Keratinocyte (primary cell): Measurements from ENCODE around the gene CDH15. TPM values are rescaled to one million over a fixed set of nuclear protein-coding genes. Genes with fewer than 3 reads are reported as not detected.

Source experiments
- DNase-seq: peaks from one replicate; pipeline ENCODE4 v3.0.0-alpha.2; 2011; ENCODE audit warnings: low read depth, missing footprints, low spot score
- FAIRE-seq: peaks from 2 replicates; lab custom pipeline; 2011; peaks lifted over from hg19 to GRCh38; lab: Jason Lieb, UNC
- H2AFZ ChIP-seq: 2 replicates; pipeline ENCODE4 v1.6.0; 2012; ENCODE audit warnings: low read length, control low read depth, inconsistent platforms; ENCODE audit not compliant: control insufficient read depth
- H3K27ac ChIP-seq: 2 replicates; pipeline ENCODE4 v1.5.1; 2011; ENCODE audit warnings: low read length; ENCODE audit not compliant: control insufficient read depth, insufficient read depth
- H3K27me3 ChIP-seq: 3 replicates; pipeline ENCODE4 v1.6.0; 2011; ENCODE audit warnings: low read length; ENCODE audit not compliant: control insufficient read depth, insufficient read depth; ENCODE audit errors: extremely low read depth
- H3K36me3 ChIP-seq, 2 experiments: 2 replicates in 1 of 2; 3 replicates in 1 of 2; pipeline ENCODE4 v1.5.1; 2011; ENCODE audit warnings: low read length in 2 of 2, mild to moderate bottlenecking in 1 of 2; ENCODE audit not compliant: control insufficient read depth in 2 of 2, insufficient read depth in 2 of 2; ENCODE audit errors: extremely low read depth in 1 of 2
- H3K4me1 ChIP-seq: 3 replicates; pipeline ENCODE4 v1.5.1; 2011; ENCODE audit warnings: low read length; ENCODE audit not compliant: control insufficient read depth, insufficient read depth; ENCODE audit errors: extremely low read depth
- H3K4me2 ChIP-seq: 3 replicates; pipeline ENCODE4 v1.6.0; 2011; ENCODE audit warnings: low read depth, low read length; ENCODE audit not compliant: control insufficient read depth, insufficient read depth; ENCODE audit errors: extremely low read depth
- H3K4me3 ChIP-seq, 3 experiments: fragments of 200-600 bp in 1 of 3; sonication (generic) in 1 of 3; 2 replicates in 2 of 3; 3 replicates in 1 of 3; pipeline ENCODE4 v1.5.1; 2011 to 2016; ENCODE audit warnings: low read length in 3 of 3, mild to moderate bottlenecking in 3 of 3, control low read depth in 2 of 3, inconsistent platforms in 1 of 3, low read depth in 1 of 3, mixed read lengths in 1 of 3, mixed run types in 1 of 3, moderate library complexity in 1 of 3; ENCODE audit not compliant: control insufficient read depth in 2 of 3, insufficient read depth in 2 of 3; ENCODE audit errors: extremely low read depth in 1 of 3
- H3K79me2 ChIP-seq: 2 replicates; pipeline ENCODE4 v1.6.0; 2012; ENCODE audit warnings: low read length; ENCODE audit not compliant: control insufficient read depth, insufficient read depth
- H3K9ac ChIP-seq: 3 replicates; pipeline ENCODE4 v1.6.0; 2011; ENCODE audit warnings: low read length; ENCODE audit not compliant: control insufficient read depth, insufficient read depth; ENCODE audit errors: extremely low read depth
- H3K9me1 ChIP-seq: 3 replicates; pipeline ENCODE4 v1.6.0; 2011; ENCODE audit warnings: low read length; ENCODE audit not compliant: control insufficient read depth, insufficient read depth; ENCODE audit errors: extremely low read depth
- H3K9me3 ChIP-seq: 2 replicates; pipeline ENCODE4 v1.5.1; 2012; ENCODE audit warnings: low read depth, low read length; ENCODE audit not compliant: control insufficient read depth
- H4K20me1 ChIP-seq: 3 replicates; pipeline ENCODE4 v1.6.0; 2011; ENCODE audit warnings: low read length; ENCODE audit not compliant: control insufficient read depth, insufficient read depth; ENCODE audit errors: extremely low read depth
- EZH2 ChIP-seq: IDR thresholded peaks from one replicate; pipeline ENCODE4 v1.6.1; 2012; ENCODE audit warnings: inconsistent platforms, mild to moderate bottlenecking, low read length, moderate library complexity
- dilution Hi-C: fragments of 300-500 bp; cut with MboI; formaldehyde crosslinking; loops from one replicate; pipeline ENCODE4 v1.7.0; 2020; ENCODE audit warnings: low sequenced_read_pairs; ENCODE audit not compliant: extremely low pct_ligation_motif_present
- polyA plus RNA-seq, 5 experiments: library from polyadenylated mRNA; depleted of rRNA in 3 of 5; stranded (reverse) in 3 of 5; stranded (forward) in 1 of 5; unstranded in 1 of 5; fragments of >200 nt; gene quantifications; 1 replicate in 1 of 5; 2 replicates in 3 of 5; 3 replicates in 1 of 5; pipeline versions ENCODE4 v1.2.1 to v1.2.3, GENCODE V29; 2011 to 2012; ENCODE audit warnings: missing spikeins in 2 of 5, low read depth in 1 of 5, low replicate concordance in 1 of 5
- TF ChIP-seq, protein P1 (sequence below), 3 experiments: IDR thresholded peaks in 1 of 3; conservative IDR thresholded peaks in 1 of 3; optimal IDR thresholded peaks in 1 of 3; 2 replicates in 2 of 3; 3 replicates in 1 of 3; pipeline versions ENCODE3 to v1.5.1; 2011; ENCODE audit warnings: low read length in 3 of 3, mild to moderate bottlenecking in 3 of 3, moderate library complexity in 2 of 3, control low read depth in 1 of 3, inconsistent platforms in 1 of 3; ENCODE audit not compliant: insufficient read depth in 2 of 3; ENCODE audit errors: extremely low read depth in 1 of 3

The CDH15 gene
- polyA plus RNA-seq, 1 donor (not counting 4 experiments of a cell fraction or from before 2014, with no cell fraction given): not detected

DNA sequence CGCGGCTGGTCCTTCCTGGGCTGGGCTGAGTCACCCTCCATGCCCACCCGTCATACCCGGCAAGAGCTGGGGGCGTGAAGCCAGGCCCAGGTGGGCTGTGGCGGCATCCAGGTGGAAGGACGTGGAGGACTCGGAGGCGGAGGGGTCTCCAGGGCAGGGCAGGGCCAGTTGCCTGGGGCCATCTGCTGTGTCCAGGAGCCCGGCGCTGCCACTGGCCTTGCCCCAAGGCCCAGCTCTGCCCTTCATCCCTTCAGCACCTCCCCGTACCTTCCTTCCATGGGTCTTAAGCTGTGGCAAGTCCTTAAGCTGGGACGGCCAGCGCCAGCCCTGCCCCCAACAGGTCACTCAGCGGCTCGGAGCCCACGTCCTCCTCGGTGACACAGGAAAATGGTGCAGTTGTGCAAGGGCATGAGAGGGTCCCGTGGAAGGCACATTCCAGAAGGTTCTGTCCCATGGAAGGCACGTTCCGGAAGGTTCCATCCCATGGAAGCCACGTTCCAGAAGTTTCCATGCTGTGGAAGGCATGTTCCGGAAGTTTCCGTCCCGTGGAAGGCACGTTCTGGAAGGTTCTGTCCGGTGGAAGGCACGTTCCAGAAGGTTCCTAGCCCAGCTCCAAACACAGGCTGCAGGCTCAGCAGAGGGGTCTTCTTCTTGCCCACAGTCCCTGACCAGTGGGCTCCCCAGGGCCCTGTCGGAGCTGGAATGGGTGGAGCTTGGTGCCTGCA is 10.4 kb upstream of the CDH15 start:
- dilution Hi-C loops: no loop called here
- no peak for DNase-seq
- Histone ChIP-seq H3K9me1 (no peaks in the 10 kb centered on the region), H3K27me3 (peaks cover 13% of the 10 kb centered on the region), H3K79me2 (no peaks in the 10 kb centered on the region), H3K4me2 (no peak overlapping the region), H3K4me1 (no peaks in the 10 kb centered on the region), H4K20me1 (no peaks in the 10 kb centered on the region), H3K4me3 (no peak overlapping the region), H3K9ac (no peak overlapping the region), H3K9me3 (peaks cover 10% of the 10 kb centered on the region), H3K27ac (no peak overlapping the region), H2AFZ (no peak overlapping the region), H3K36me3 (no peaks in the 10 kb centered on the region)
- FAIRE-seq: no peak
- TF ChIP-seq EZH2: no peak
- TF ChIP-seq, protein P1, sequence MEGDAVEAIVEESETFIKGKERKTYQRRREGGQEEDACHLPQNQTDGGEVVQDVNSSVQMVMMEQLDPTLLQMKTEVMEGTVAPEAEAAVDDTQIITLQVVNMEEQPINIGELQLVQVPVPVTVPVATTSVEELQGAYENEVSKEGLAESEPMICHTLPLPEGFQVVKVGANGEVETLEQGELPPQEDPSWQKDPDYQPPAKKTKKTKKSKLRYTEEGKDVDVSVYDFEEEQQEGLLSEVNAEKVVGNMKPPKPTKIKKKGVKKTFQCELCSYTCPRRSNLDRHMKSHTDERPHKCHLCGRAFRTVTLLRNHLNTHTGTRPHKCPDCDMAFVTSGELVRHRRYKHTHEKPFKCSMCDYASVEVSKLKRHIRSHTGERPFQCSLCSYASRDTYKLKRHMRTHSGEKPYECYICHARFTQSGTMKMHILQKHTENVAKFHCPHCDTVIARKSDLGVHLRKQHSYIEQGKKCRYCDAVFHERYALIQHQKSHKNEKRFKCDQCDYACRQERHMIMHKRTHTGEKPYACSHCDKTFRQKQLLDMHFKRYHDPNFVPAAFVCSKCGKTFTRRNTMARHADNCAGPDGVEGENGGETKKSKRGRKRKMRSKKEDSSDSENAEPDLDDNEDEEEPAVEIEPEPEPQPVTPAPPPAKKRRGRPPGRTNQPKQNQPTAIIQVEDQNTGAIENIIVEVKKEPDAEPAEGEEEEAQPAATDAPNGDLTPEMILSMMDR (optimal IDR thresholded peaks at IDR 0.05 in 1 of 3, IDR thresholded peaks at IDR 0.05 in 1 of 3, conservative IDR thresholded peaks at IDR 0.05 in 1 of 3; ENCODE audit: extremely low read depth in 1 of 3, insufficient read depth in 2 of 3, low read length in 3 of 3): no peak

DNA sequence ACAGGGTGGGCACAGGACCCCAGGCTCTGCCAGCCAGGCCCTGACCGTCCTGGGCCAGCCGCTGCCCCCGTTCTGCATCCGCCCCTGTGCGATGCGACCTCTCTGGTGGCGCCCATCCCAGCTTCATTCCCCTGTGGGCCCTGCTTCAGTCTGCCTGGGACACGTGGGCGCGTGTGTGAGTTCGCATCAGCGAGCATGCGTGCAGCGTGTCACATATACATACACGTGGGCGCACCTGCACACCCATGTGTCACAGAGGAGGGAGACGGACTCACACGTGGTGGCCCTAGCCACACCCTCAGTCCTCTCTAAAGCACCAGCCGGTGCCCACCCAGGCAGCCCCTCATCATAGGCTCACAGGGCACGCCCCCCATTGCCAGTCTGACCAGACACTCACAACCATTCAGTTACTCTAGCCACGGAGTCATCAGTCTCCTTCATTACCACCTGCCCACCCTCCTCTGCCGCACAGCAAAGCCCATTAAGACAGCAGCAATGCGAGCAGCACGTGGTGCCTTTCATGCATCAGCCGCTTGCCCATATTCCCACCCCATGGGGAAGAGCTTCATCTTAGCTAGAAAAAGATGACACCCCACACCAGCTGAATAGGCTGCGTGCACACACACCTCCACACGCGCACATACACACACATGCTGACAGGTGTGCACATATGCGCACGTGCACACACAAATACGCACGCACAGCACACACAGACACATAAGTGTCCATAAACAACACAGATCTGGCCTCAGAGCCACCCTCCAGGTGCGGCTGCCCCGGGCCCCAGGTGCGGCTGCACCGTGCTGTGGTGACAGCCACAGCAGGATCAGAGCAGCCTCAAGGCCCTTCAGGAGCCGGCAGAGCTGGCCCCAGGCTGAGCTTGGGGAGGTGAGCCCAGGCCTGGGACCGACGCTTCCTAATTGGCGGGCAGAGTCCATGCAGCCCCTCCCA is 9.5 kb upstream of the CDH15 start:
- TF ChIP-seq, protein P1 (optimal IDR thresholded peaks at IDR 0.05 in 1 of 3, IDR thresholded peaks at IDR 0.05 in 1 of 3, conservative IDR thresholded peaks at IDR 0.05 in 1 of 3; ENCODE audit: extremely low read depth in 1 of 3, insufficient read depth in 2 of 3, low read length in 3 of 3): no peak
- TF ChIP-seq EZH2: no peak
- no peak for FAIRE-seq
- H3K4me2 ChIP-seq: no peak overlapping the region
- H3K27ac ChIP-seq: no peak overlapping the region
- dilution Hi-C loops: no loop called here
- no peaks in the 10 kb centered on the region for H3K9me1 ChIP-seq
- no peak overlapping the region for H3K4me3 ChIP-seq
- H3K27me3 ChIP-seq: peaks cover 18% of the 10 kb centered on the region
- no peaks in the 10 kb centered on the region for H3K36me3 ChIP-seq
- peaks cover 10% of the 10 kb centered on the region for H3K9me3 ChIP-seq
- no peak overlapping the region for H2AFZ ChIP-seq
- H4K20me1 ChIP-seq: no peaks in the 10 kb centered on the region
- H3K79me2 ChIP-seq: no peaks in the 10 kb centered on the region
- H3K9ac ChIP-seq: no peak overlapping the region
- no peak for DNase-seq
- peaks cover under 1% of the 10 kb centered on the region for H3K4me1 ChIP-seq
